OCI-M2 (cell line): ENCODE results near the gene SERP2.

Experiments
- DNase-seq: peaks from one replicate; lab custom pipeline; 2025; ENCODE audit not compliant: unreplicated experiment; lab: John Stamatoyannopoulos, UW

SERP2 gene

DNA sequence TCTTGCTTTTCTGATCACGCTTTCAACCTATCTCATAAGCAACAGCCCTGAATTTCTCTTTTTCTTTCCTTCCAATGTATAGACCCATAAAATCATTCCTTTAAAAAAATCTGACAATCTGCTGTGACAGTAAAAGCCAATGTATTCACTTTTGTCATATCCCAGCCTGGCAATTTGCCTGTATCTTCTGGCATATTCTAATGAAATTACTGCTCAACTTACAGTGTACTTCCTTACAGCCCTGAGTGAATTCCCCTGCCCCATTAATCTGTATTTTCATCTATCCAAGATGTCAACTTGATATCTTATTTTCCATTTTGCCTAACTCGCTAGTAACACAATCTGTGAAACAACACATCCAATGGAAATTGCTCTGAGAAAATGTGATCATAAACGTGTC, 18.0 kb upstream of the SERP2 start:
- no peak for DNase-seq

DNA sequence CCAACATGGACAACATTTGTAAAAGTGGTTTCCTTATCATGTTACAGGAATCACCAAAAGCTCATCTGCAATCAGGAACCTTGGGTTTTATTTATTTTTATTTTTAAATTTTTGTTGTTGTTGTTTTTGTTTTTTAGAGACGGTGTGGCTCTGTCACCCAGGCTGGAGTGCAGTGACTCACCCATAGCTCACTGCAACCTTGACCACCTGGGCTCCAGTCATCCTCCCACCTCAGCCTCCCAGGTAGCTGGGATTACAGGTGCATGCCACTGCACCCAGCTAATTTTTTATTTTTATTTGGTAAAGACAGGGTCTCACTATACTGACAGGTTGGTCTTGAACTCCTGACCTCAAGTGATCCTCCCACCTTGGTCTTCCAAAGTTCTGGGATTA, 13.6 kb upstream of the SERP2 start:
- DNase-seq, result no peak

DNA sequence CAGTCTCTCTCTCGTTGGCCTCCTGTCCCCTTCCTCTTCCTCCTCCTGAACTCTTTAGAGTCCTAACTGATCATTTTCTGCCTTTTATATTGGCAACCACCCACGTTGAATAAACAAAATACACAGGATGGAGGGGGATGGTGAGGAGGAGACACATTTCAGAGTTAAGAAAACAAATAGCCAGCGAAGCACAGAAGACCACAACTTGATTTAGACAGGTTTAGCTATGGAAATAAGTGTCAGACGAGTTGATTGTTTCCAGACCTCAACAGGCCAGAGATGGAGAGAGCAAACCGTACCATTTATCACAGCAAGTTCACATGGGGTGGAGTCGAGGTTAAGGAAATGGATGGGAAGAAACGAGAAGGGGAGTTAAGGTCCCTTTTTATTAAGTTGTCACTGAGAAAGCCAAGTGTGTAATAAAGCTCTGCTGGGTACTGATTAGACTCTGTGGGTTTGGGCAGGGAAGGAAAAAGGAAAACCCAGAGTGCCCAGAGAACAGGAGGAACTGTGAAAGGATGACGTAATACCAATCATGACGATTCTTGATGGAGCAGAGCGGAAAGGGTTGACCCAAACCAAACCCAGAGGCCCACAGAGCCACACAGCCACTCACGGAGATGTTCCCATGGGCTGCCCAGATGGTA, 11.1 kb upstream of the SERP2 start:
- no peak for DNase-seq

DNA sequence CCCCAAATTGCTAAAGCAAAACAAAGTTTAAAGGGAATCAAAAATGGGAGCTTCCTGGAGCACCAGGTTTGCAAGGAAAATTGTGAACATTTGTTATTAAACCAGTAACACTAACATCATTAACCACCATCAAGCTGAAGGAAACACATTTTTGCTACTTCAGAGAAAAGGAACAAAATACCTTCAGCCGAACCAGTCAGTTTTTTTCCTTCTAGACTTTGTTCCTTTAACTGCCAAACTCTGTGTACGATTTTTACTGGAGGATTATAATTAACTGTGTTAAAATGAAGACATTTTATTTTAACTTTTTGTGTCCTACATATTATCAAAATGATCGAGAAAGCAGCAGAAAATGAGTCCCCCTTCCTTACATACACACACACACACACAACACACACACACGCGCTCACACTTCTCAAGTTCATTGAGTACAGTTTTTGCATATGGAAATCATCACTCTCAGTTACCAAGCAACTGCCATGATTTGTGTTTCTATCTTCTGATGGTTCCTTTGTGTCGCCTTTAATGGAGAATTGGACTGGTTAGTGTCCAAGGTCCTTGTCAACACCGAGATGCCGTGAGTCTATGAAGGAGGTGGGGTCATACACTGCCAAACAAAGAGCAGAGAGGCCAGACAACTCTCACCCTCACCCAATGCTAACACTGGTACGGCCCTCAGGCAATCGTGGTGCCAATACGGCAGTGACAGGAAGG, 9.8 kb upstream of the SERP2 start:
- no peak for DNase-seq

DNA sequence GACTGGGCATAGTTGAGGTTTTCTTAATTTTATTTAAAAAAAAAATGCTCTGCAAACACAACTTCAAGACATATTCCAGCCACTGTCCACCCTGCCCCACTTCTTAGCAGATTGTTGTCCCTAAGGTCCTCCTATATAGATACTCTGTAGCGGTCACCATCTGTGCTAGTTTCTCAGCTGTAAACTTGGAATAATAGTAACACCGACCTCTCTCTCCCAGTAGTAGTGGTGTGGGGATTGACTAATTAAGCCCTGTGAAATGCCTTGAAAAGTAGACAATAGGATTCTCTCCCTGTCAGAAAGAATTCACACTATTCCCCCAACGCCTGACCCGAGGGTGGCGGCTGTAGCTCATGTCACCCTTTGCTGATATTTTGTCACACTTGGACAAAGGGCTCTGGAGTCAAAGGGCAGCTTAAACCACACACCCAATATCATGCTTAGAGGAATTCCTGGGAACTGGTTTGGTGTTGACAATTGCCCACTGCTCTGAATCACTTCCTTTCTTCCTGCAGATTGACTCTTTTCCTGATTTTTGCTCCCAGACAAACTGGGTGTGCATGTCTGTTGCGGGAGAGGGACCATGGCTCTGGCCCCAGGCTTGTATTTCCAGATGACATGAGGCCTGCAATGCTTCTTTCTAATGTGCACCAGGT, 9.2 kb upstream of the SERP2 start:
- no peak for DNase-seq

DNA sequence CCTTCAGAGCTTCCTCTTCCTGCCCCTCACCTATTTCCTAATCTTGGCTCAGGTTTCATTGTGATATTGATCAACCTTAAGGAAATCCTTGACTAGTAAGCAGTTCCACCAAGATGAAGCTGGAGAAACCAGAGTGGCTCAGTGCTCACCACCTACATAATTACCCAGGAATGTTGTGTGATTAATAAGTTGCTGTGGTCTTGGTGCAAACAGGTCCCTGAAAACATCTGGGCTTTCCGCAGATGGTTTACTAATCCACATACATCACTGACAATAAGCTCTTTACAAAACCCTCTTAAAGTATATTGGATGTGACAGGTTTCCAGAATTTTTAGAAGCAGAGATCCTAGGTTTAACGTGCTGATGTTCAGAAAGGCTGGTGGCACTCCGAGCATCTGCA, 8.6 kb upstream of the SERP2 start:
- DNase-seq, result no peak

DNA sequence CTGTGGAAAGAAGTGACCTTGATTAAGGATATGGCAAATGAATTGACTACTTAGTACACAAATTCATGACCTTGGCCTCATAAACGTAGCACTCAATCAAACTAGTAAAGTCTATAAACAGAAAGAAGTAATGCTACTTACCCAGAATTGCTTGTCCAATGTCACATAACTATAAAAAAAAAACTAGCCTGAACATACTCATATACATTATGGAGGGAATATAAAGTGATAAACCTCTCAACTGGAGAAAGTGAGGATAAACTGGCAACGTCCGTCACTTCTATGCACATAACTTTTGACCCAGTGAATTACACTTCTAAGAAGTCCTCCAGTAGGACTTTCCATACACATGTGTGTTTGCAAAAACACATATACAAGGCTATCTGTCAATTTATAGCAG, 7.7 kb upstream of the SERP2 start:
- DNase-seq, result no peak

DNA sequence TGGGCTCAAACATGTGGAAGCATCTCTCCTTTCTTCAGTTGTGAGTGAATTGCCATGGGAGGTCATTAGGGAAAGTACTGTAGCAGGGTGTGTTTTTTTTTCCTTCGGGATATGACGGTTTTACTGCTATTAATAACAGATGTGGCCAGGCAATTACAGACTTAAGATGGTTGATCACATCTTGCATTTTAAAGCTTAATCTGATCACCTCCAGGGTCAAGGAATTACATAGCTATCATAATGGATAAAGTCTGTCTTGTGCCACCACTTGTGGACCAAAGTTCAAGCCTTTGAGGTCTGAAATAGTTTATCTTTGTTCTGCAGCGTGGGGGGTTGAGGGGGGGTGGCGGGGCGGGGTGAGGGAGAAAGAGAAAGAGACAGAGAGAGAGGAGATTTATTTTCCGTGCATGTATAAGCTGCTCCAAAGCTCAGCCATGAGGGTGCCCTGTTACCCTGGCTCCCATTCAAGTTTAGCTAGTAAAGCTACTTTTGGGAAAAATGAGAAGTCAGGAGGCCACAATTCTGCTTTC, 5.5 kb upstream of the SERP2 start:
- DNase-seq, result no peak

DNA sequence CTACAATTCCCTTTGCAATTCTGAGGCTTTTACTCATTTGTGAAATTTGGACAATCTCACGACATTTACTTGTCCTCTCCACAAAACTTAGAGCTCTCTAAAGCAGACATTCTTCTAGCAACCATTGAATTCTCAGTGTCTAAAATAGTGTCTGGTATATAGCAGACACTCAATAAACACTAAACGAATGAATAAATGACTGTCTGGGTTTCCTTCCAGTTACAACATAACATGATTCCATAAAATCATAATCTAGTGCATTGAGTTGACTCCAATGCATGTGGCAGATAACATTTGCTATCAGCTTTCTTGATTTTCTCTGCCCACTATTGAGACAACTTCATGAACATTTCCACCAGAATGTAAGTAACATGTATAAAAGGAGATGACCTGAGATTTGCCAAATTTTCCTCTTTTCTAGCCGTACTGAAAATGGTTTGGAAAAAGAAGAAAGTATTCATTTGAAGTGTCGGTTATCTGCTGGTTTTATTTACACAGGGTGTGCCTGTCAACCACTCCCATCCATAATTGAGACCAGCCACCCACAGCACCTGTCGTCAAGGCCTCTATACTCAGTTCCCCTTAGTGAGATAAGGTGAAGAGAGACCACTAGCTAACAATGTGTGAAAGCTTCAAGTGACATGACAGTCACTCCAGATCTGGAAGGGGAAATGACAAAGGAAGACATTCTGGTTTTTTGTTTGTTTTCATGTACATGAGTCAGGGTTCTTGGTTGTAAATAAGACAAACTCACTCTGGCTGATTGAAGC, 4.8 kb upstream of the SERP2 start:
- no peak for DNase-seq

DNA sequence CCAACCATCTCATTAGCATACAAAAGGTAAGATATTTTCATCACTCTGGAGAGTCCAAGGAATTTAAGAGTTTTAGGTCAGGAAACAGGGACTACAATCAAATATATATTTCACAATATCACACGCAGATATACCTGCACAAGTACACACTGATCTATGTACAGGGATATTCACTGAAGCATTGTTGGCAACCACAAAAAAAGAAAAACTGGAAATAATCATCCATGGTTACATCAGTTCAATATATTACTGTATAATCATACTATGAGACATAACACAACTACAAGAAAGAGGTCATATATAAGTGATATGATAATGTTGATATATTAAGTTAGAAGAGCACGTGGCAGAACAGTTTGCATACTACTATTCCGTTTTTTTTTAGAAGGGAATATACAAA, 2.2 kb upstream of the SERP2 start:
- no peak for DNase-seq

DNA sequence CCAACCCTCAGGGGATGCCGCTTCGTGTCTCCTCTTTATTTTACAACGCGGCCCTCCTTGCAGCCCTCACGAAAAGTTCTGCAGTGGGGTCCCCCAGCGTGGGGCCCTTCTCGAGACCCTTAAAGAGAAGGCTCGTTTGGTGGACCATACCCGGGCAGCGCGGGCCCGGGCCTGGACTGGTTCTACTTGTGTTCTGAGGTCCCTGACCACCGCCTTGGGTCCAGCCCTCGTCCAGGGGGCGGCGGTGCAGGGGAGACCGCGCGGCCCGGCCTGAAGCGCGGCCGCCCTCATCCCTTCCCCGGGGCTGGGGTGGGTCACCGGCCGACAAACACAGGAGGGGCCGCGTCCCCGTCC, 400 bp upstream of the SERP2 start:
- DNase-seq, result no peak

DNA sequence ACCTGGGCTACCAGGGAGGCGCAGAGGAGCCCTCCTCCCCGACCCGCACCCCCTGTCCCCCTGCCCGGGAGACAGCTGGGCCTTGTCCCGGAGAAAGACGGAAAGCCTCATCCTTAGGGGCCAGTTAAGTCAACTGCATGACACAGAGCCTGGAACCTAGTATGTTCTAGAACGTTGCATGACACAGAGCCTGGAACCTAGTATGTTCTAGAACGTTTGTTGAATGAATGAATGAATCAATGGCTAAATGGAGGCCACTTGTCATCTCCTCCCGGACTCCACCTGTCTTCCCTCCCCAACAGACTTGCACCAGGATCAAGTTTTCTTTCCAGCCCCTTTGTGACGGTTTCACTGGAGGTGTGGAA, 706 bp downstream of the SERP2 start:
- no peak for DNase-seq

DNA sequence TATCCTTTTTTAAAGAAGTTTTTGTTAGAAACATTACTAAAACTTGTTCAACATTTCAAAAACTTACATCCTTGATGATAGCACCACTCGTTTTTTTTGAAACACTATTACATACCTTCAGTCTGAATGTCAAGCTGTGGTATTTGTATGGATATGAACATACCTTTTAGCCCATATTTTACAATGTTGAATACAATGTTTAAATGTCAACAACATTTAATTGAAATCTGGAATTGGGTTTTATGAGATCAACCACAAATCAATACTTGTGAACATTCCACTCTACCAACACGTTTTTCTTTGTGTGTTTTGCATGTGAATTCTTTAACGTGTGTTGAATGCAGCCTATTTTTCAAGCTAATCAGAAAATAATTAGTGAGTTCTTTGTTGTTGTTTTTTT, 4.7 kb downstream of the SERP2 start:
- no peak for DNase-seq

DNA sequence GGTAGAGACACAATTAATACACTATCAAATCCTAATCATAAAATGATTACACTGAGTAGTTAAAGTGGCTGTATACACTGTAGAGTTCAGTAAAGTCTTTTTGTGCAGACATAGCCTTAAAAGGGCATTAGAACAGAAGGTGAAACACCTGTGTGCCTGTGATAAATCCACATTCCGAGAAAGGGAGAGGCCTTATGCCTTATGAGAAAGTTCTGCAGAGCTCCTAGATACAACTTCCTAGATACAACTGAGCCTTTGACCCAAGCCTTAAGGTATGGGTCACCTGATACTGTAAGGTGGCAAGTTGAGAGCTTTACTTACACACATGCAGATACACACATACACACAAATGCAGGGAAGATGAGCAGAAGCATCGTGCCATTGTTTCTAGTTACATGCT, 6.3 kb downstream of the SERP2 start:
- DNase-seq, result no peak

DNA sequence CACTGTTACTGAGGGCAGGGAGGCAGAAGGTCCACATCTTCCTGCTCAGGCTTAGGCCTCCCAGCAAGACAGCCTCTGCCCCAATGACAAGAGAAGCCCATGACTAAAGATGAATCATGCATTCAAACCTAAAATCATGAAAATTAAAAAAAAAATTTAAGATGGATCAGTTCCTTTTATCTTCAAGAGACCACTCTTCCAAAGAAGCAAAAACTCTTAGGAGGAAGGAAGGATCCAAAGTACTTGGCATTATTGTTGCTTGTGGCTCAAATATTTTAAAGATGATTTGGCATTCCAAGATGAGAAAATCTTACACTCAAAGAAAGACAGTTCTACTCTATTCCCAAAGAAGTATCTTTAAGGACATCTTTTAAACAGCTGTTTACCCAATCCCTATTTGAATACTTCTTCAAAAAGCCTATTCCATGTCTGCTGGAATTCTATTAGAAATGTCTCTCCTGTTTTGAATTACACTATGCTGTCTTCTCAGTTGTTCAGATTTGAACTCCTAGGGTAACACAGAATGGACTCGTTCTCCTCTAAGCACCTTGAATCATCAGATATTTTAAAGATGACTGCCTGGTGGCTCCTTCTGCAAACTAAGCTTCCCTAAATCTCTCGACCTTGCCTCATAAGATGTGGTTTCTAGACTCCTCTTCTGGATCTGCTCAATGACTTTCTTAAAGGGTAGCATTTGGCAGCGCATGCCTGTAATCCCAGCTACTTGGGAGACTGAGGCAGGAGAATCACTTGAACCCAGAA, 7.0 kb downstream of the SERP2 start:
- DNase-seq, result no peak

DNA sequence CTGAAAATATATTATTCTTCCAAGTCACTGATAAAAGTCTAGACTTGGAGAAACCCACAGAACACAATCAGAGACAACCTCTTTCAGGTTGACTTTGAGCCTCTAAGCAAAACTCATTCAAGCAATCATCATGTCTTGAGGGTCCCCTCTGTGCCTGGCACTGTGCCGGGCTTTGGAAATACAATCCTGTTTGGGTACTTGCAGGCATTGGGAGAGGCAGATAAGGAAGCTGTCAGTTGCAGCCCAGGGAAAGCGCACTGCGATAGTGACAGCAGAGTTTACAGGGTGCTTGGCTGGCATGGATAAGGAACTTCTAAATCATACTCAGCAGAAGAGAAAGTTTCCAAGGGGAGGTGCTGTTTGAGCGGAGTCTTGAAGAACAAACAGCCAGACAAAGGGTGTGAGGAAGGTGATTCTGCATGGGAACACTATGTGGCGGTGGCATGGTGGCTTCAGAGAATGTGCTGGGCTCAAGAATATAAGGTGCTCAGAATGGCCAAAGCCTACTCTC, 9.1 kb downstream of the SERP2 start:
- DNase-seq, result peak; percentile 73

DNA sequence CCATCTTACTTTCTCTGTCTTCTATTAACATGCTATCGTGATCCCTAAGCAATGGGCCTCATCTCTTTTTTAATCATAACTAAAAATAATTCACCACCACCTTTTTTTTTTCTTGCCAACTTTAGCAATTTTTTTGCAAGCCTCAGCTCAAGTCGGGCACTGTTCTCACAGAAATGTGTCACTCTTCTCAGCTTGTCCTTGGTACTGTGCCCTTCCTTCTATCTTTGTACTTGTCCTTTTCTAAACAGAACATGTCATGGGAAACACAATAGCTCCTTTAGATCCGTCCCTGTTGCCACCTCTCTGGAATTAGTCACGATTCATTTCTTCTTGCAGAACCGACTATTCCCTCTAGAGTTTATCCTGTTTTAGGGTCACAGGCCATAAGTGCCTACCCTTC, 10.3 kb downstream of the SERP2 start:
- no peak for DNase-seq

DNA sequence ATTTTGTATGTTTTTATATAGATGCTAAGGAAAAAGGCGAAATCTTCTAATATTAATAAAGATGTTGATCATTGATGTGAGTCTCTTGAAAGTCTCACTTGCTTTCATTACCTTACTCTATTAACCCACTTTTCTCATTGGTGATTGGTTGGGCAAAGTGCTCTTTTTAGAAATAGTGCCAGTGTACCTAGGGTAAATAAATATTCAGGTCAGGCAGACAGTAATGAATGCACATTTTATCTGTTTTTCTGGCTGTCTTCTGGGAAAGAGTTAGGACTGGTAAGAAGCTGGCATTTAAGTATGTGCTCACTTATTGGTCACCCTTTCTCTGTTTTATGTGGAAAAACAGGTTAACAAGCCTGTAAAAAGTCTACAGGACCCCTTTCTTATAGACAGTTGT, 11.2 kb downstream of the SERP2 start:
- DNase-seq, result no peak

DNA sequence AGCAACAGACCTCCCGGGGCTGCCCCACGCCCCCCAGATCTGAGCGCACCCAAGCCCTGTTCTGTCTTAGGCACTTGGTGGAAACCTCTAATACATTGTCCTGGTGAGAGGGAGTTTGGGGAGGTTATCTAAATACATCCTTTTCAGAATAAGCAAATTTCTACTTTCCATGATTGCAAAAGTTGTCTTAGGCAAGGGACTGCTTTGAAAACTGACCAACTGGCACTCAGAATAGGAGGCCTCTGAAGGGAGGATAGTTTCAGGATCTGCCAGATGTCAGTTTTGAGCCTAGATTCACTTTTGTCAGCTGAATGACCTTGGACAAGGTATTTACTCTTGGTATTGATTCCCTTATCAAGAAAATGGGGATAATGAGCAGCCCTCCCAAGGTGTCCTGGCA, 11.8 kb downstream of the SERP2 start:
- DNase-seq, result no peak

DNA sequence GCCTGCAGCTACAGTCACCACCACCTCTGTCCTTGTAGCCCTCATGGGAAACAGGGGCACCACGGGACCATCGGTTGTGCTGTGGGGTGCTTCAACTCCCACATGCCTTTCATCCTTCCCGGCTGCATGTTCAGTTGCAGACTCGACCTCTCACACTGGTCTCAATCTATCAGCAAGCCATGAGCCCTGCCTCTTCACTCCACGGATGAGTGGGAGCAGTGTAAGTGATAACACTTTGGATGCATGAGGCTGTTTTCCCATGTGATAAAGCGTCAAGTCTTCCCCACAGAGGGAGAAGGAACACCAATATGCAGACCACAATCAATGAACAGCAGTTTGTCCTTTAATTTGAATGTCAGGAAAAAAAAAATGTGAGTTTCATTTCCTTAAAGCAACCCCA, 12.2 kb downstream of the SERP2 start:
- no peak for DNase-seq
